Large intestine (tissue), 12 donors: ENCODE data around the gene KRTAP3-3. TPM values are rescaled to one million over a fixed set of nuclear protein-coding genes. Genes with fewer than 3 reads are reported as not detected.
"Not testable (repeated sequence)": the region's sequence is repeated elsewhere in the genome, so short reads cannot be mapped to it uniquely, and the experiment has no call there.

ENCODE experiments used
- DNase-seq, 2 donors: peaks; one replicate each; pipeline versions ENCODE4 v3.0.0 to v3.0.0-alpha.2; 2013
- H3K27ac ChIP-seq: one replicate; pipeline ENCODE4 v1.5.1; 2013; ENCODE audit warnings: low read length
- H3K27me3 ChIP-seq: 2 replicates; pipeline ENCODE4 v1.6.1; 2013; ENCODE audit warnings: low read length; ENCODE audit not compliant: control insufficient read depth, insufficient read depth
- H3K36me3 ChIP-seq: 2 replicates; pipeline ENCODE4 v1.6.1; 2013; ENCODE audit warnings: low read length; ENCODE audit not compliant: control insufficient read depth, insufficient read depth
- H3K4me1 ChIP-seq: one replicate; pipeline ENCODE4 v1.6.1; 2013; ENCODE audit warnings: low read length; ENCODE audit not compliant: control insufficient read depth, insufficient read depth
- H3K4me3 ChIP-seq: one replicate; pipeline ENCODE4 v1.5.1; 2013; ENCODE audit warnings: low read length
- H3K9me3 ChIP-seq: one replicate; pipeline ENCODE4 v1.6.1; 2013; ENCODE audit warnings: mild to moderate bottlenecking, low read depth, low read length, moderate library complexity; ENCODE audit not compliant: control insufficient read depth
- WGBS: methylation state at CpG from one replicate; pipeline ENCODE4 v1.1.5; 2013; ENCODE audit warnings: low lambda C conversion rate; ENCODE audit not compliant: insufficient coverage; 5-methylcytosine and 5-hydroxymethylcytosine counted together
- long read RNA-seq, 11 donors: transcript quantifications; one replicate each; lab custom pipeline, GENCODE V29; 2026
- polyA plus RNA-seq: library from polyadenylated mRNA; unstranded; fragments of 120-200 nt; gene quantifications from one replicate; pipeline ENCODE4 v1.2.1, GENCODE V29; 2013

KRTAP3-3 gene
- polyA plus RNA-seq, result not detected
- long read RNA-seq, donor 1, result 0 reads
- long read RNA-seq, donor 2, result 0 reads
- long read RNA-seq, donor 3, result 0 reads
- long read RNA-seq, donor 4, result 0 reads
- long read RNA-seq, donor 5, result 0 reads
- long read RNA-seq, donor 6, result 0 reads
- long read RNA-seq, donor 7, result 0 reads
- long read RNA-seq, donor 8, result 0 reads
- long read RNA-seq, donor 9, result 0 reads
- long read RNA-seq, donor 10, result 0 reads
- long read RNA-seq, donor 11, result 0 reads

DNA sequence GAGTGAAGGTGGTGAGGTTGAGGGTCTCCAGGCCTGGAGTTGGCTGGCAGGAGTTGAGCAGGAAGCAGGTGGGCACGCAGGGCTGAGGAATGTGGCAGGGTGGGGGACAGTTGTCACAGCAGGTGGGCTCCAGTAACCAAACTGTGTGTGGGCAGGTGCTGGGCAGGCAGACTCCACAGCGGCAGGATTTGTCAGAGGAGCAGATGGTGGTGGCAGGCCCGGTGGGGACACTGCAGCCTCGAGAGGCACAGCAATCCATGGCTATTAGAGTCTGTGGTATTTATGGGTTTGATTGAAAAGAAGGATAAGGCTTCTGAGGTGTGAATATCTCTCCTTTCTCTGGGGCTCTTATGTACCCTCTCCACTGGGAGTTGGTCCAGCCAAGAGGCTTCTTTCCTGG, at the start of gene KRTAP3-3:
Gene KRTAP3-3, minus strand, starts transcription at position 326 of the 400 bp plus-strand sequence. Its CDS starts 67 bp downstream, at position 259.
- H3K36me3 ChIP-seq, result no peaks in the 10 kb centered on the region
- H3K27me3 ChIP-seq, result peaks cover 5% of the 10 kb centered on the region
- H3K9me3 ChIP-seq, result no peaks in the 10 kb centered on the region
- no peak for DNase-seq
- no peaks in the 10 kb centered on the region for H3K4me1 ChIP-seq
- WGBS, result no CpG with 5 or more reads among the region's 4 CpGs
- no peak within 1 kb of the TSS for H3K27ac ChIP-seq
- H3K4me3 ChIP-seq, result no peak within 1 kb of the TSS

DNA sequence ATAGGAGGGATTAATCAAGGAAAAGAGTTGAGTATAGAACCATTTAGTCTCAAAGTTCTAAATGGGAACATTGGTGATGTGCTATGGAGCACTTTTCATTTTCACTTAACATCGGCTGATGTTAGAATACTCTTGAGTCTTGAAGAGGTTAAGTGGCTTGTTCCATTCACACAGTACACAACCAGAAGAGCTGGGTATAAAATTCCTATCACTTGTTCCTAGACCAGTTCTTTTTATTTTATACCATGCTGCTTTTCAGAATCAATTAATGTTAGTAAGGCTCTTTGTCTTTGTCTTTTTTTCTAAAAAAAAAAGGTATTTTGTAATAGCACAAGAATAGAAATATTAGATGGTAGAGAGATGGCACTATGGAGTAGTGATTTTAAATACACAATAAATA, 49.0 kb upstream of the KRTAP3-3 start:
- WGBS, result 100% methylated on average over 1 of the region's 1 CpG
- H3K27ac ChIP-seq, result no peak overlapping the region
- no peaks in the 10 kb centered on the region for H3K4me1 ChIP-seq

DNA sequence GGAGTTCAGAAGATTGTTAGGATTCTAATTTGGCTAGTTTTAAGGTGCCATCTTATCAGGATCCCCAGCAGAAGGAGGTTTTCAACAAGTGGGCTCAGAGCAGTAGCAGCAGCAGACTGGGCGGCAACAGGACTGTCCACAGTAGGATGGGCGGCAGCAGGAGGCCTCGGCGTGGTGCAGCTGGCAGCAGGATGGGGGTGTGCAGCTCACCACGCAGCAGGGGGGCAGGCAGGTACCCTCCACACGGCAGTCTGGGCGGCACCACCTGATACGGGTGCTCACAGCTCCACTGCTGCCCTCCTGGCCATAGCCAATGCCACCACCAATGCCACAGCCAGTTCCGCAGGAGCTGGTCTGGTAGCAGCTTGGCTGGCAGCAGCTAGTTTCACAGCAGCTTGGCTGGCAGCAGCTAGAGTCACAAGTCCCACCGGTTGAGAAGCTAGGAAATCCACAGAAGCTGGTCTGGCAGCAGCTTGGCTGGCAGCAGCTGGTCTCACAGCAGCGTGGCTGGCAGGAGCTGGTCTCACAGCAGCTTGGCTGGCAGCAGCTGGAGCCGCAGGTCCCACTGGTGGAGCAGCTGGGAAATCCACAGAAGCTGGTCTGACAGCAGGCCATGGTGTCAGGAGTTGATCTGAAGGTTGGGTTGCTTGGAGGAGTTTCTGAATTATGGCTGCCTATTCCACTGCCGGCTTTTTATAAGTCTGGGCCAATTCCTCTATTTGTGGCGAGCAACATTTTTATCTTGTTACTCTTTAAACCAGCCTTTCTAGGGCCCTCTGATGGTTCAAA, 47.0 kb upstream of the KRTAP3-3 start, which contains the start of gene KRTAP1-1:
Gene KRTAP1-1, minus strand, starts transcription at position 668 of the 789 bp plus-strand sequence. Its CDS starts 53 bp downstream, at position 615.
- not testable (repeated sequence) for H3K4me3 ChIP-seq, H3K36me3 ChIP-seq, H3K27me3 ChIP-seq, H3K27ac ChIP-seq, DNase-seq, H3K9me3 ChIP-seq, H3K4me1 ChIP-seq
- WGBS, result no CpG with 5 or more reads among the region's 14 CpGs

More for the DNA sequence above, 49.0 kb upstream of the KRTAP3-3 start:
- peaks cover 16% of the 10 kb centered on the region for H3K27me3 ChIP-seq
- DNase-seq, result no peak
- no peaks in the 10 kb centered on the region for H3K9me3 ChIP-seq
- H3K4me3 ChIP-seq, result no peak overlapping the region
- H3K36me3 ChIP-seq, result no peaks in the 10 kb centered on the region

DNA sequence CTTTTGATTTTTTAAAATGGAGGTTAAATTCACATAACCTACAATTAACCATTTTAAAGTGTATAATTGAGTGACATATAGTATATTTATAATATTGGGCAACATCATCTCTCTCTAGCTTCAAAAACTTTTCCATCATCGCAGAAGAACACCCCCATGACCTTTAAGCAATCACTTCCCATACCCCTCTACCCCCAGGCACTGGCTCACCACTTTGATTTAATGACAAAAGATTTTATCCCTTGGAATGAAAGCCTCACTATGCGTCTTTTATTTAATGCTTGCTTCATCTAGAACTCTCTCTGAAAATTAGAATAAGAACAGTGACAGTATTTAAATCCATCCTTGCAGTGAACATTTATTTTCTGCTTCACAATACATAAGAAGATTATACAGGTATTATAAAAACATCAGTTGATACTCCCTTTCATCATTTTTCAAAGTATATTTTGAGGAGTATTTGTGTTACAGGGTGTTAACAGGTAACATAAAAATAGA, 43.9 kb upstream of the KRTAP3-3 start:
- no peak for DNase-seq
- H3K36me3 ChIP-seq, result no peaks in the 10 kb centered on the region

DNA sequence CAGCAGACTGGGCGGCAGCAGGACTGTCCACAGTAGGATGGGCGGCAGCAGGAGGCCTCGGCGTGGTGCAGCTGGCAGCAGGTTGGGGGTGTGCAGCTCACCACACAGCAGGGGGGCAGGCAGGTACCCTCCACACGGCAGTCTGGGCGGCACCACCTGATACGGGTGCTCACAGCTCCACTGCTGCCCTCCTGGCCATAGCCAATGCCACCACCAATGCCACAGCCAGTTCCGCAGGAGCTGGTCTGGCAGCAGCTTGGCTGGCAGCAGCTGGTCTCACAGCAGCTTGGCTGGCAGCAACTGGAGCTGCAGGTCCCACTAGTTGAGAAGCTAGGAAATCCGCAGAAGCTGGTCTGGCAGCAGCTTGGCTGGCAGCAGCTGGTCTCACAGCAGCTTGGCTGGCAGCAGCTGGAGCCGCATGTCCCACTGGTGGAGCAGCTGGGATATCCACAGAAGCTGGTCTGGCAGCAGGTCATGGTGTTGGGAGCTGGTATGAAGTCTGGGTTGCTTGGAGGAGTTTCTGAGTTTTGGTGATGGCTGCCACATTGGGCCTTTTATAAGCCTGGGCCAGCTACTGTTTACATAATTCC, 40.5 kb upstream of the KRTAP3-3 start, which contains the start of gene KRTAP1-3:
Gene KRTAP1-3, minus strand, starts transcription at position 529 of the 590 bp plus-strand sequence. Its CDS starts 53 bp downstream, at position 476.
- H3K36me3 ChIP-seq, DNase-seq, H3K27ac ChIP-seq, H3K9me3 ChIP-seq, H3K27me3 ChIP-seq, H3K4me1 ChIP-seq, H3K4me3 ChIP-seq: not testable (repeated sequence)
- no CpG with 5 or more reads among the region's 10 CpGs for WGBS

More for the DNA sequence above, 43.9 kb upstream of the KRTAP3-3 start:
- Histone ChIP-seq H3K27me3 (peaks cover 3% of the 10 kb centered on the region), H3K4me1 (no peaks in the 10 kb centered on the region), H3K27ac (no peak overlapping the region), H3K9me3 (no peaks in the 10 kb centered on the region), H3K4me3 (no peak overlapping the region)
- WGBS, result no CpG with 5 or more reads among the region's 2 CpGs

DNA sequence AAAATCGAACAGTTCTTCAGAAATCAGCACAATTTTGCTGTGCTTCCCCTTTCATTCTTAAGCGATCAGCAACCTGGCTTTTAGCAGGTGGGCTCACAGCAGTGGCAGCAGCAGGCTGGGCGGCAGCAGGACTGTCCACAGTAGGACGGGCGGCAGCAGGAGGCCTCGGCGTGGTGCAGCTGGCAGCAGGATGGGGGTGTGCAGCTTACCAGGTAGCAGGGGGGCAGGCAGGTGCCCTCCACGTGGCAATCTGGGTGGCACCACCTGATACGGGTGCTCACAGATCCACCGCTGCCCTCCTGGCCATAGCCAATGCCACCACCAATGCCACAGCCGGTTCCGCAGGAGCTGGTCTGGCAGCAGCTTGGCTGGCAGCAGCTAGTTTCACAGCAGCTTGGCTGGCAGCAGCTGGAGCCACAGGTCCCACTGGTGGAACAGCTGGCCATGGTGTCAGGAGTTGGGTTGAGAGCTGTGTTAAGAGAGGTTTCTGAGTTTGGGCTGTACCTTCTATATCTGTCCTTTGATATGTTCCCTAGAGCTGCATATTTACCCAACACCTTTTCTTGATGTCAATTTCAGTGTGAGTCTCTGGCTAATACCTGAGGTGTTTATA, 35.8 kb upstream of the KRTAP3-3 start, which contains the start of gene KRTAP1-4:
Gene KRTAP1-4, minus strand, starts transcription at position 563 of the 613 bp plus-strand sequence. Its CDS starts 117 bp downstream, at position 446.
- Histone ChIP-seq H3K9me3 (no peaks in the 10 kb centered on the region), H3K36me3 (no peaks in the 10 kb centered on the region), H3K27ac (no peak within 1 kb of the TSS), H3K4me1 (no peaks in the 10 kb centered on the region), H3K4me3 (no peak within 1 kb of the TSS), H3K27me3 (no peaks in the 10 kb centered on the region)
- no peak for DNase-seq
- no CpG with 5 or more reads among the region's 12 CpGs for WGBS

DNA sequence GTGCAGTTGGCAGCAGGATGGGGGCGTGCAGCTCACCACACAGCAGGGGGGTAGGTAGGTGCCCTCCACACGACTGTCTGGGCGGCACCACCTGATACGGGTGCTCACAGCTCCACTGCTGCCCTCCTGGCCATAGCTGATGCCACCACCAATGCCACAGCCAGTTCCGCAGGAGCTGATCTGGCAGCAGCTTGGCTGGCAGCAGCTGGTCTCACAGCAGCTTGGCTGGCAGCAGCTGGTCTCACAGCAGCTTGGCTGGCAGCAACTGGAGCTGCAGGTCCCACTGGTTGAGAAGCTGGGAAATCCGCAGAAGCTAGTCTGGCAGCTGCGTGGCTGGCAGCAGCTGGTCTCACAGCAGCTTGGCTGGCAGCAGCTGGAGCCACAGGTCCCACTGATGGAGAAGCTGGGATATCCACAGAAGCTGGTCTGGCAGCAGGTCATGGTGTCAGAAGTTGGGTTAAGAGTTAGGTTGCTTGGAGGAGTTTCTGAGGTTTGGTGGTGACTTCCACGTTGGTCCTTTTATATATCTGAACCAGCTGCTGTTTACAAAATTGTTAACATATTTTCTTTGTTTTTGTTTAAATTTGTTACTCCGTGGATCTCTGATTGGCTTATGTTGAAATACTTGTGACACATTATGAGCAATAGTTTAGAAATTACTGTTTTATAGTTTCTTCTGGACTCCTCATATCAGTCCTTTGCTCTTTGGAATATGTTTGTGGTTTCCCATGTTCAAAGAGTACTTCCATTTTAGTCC, 32.9 kb upstream of the KRTAP3-3 start, which contains the start of gene KRTAP1-5:
Gene KRTAP1-5, minus strand, starts transcription at position 494 of the 757 bp plus-strand sequence. Its CDS starts 53 bp downstream, at position 441.
- Histone ChIP-seq H3K27ac (no peak within 1 kb of the TSS), H3K9me3 (no peaks in the 10 kb centered on the region)
- WGBS, result 64% methylated on average over 2 of the region's 9 CpGs

DNA sequence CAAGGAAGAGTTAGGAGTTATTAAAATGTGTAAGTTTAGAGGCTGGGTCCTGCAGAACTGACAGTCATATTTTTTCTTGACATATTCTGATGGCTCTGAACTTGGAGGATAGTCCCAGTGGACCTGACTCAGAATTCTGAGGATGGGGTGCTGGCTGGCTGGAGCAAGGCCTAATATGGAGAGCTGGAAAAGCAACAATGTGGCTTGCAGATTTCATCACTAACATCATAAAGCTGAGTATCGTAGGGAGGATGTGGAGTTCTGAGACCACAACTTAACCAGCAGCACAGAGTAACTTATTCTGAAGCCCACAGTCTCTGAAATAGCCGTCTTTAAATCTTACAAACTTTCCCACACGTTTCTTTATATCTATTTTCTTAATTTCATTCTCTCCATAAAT, 30.7 kb upstream of the KRTAP3-3 start:
- no peak for DNase-seq
- H3K36me3 ChIP-seq, result no peaks in the 10 kb centered on the region
- no peak overlapping the region for H3K4me3 ChIP-seq
- H3K27ac ChIP-seq, result no peak overlapping the region
- no peaks in the 10 kb centered on the region for H3K9me3 ChIP-seq
- no peaks in the 10 kb centered on the region for H3K27me3 ChIP-seq
- no peaks in the 10 kb centered on the region for H3K4me1 ChIP-seq
- WGBS, result no CpG with 5 or more reads among the region's 3 CpGs

More for the DNA sequence above, 32.9 kb upstream of the KRTAP3-3 start, which contains the start of gene KRTAP1-5:
- no peak for DNase-seq
- H3K27me3 ChIP-seq, result no peaks in the 10 kb centered on the region
- H3K36me3 ChIP-seq, result no peaks in the 10 kb centered on the region
- no peaks in the 10 kb centered on the region for H3K4me1 ChIP-seq
- H3K4me3 ChIP-seq, result no peak within 1 kb of the TSS

DNA sequence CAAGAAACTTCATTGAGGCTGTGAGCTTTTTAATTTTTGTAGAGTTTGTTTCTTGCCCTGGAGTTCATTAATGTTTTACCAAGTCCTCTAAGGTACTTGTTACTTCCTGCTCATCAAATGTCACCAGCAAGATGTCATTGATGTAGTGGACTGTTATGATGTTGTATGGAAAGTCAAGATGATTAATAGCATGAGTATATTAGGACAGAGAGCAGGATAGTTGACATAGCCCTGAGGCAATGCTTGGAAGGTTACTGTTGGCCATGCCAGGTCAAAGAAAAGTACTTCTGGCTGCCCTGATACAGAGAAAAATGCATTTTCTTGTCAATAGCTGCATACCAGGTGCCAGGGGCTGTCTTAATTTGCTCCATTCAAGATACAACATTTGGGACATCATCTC, 26.4 kb upstream of the KRTAP3-3 start:
- H3K4me3 ChIP-seq, result no peak overlapping the region
- H3K36me3 ChIP-seq, result no peaks in the 10 kb centered on the region
- no peak for DNase-seq
- H3K9me3 ChIP-seq, result no peaks in the 10 kb centered on the region
- H3K27me3 ChIP-seq, result no peaks in the 10 kb centered on the region
- H3K27ac ChIP-seq, result no peak overlapping the region
- no peaks in the 10 kb centered on the region for H3K4me1 ChIP-seq
